Stimulated activated memory B cell treated with anti-CD40 and anti-IgM and Interleukin-4, amounts not matched to agents 10 μg/mL and 1 μg/mL and 100 μg/mL, for 72 hours (primary cell): Measurements from ENCODE around the gene KIRREL2.

Experiments used
- ATAC-seq: fragments of 150-1000 bp; cut with Tn5 transposase; 2 replicates; pipeline ENCODE4 v1.10.0; 2021
- H3K27ac Mint-ChIP-seq: one replicate; pipeline ENCODE4 v1.8.0; 2022; ENCODE audit warnings: mild to moderate bottlenecking, mixed read lengths
- H3K27me3 Mint-ChIP-seq: one replicate; pipeline ENCODE4 v1.8.0; 2022; ENCODE audit warnings: mixed read lengths
- H3K36me3 Mint-ChIP-seq: one replicate; pipeline ENCODE4 v1.8.0; 2022; ENCODE audit warnings: mixed read lengths
- H3K4me1 Mint-ChIP-seq: one replicate; pipeline ENCODE4 v1.8.0; 2022; ENCODE audit warnings: mixed read lengths
- H3K4me3 Mint-ChIP-seq: one replicate; pipeline ENCODE4 v1.8.0; 2022; ENCODE audit warnings: mild to moderate bottlenecking, moderate library complexity, mixed read lengths
- H3K9me3 Mint-ChIP-seq: one replicate; pipeline ENCODE4 v1.8.0; 2022; ENCODE audit warnings: mixed read lengths

KIRREL2 gene

DNA sequence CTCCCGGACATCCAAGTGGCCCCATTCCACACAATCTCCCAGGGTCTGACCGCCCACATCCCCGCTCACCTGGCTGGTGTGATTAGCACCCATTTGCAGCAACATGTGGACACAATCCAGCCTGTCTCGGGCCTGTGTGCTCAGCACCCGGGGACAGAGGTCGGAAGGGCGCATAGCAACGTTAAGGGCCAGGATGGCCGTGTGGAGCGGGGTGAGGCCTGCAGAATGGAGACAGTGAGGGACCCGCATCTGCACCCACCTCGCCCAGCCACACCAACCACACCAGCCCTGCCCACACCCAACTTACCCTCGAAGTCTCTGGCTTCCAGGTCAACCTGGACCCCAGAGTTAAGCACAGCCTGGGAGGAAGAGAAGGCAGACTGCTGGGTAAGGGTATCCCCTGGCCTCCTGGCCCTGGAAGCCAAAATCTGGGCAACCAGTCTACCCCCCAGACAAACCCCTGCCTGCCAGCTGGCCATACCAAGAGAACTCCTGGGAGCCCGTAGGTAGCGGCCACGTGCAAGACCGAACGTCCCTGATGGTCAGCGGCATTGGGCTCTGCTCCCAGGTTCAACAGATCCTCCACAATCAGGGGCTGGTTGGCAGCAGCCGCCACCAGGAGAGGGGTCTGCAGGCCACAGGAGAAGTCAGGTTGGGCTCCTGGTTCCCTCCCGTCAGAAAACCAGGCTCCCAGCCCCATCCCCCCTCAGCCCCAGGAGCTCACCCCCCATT is 39.4 kb downstream of the KIRREL2 start:
- no peak for ATAC-seq
- peak overlapping the region; percentile 99 for H3K27ac Mint-ChIP-seq
- H3K36me3 Mint-ChIP-seq, result peaks cover 70% of the 10 kb centered on the region
- no peaks in the 10 kb centered on the region for H3K27me3 Mint-ChIP-seq
- peaks cover 52% of the 10 kb centered on the region for H3K4me1 Mint-ChIP-seq
- peak overlapping the region; percentile 93 for H3K4me3 Mint-ChIP-seq
- H3K9me3 Mint-ChIP-seq, result no peaks in the 10 kb centered on the region

DNA sequence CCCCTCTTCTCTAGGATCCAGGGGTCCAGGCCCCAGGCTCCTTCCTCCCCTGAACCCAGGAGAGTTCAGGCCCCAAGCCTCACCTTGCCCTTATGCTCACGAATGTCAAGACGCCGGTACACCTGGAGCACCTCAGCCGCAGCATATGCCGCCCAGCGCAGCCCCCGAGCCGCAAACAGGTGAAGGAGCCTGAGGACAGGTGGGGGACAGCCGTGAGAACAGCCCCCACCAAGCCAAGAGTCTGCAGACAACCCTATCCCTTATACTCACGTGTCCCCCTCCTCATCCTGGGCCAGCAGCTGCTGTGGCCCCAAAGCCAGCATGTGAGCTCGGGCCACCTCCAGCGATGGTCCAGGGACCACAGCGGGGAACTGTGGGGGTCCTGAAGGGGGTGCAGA is 39.9 kb downstream of the KIRREL2 start:
- ATAC-seq, result no peak
- no peaks in the 10 kb centered on the region for H3K27me3 Mint-ChIP-seq
- peaks cover 57% of the 10 kb centered on the region for H3K4me1 Mint-ChIP-seq
- H3K36me3 Mint-ChIP-seq, result peaks cover 69% of the 10 kb centered on the region
- peak overlapping the region; percentile 99 for H3K27ac Mint-ChIP-seq
- peak overlapping the region; percentile 93 for H3K4me3 Mint-ChIP-seq
- no peaks in the 10 kb centered on the region for H3K9me3 Mint-ChIP-seq

DNA sequence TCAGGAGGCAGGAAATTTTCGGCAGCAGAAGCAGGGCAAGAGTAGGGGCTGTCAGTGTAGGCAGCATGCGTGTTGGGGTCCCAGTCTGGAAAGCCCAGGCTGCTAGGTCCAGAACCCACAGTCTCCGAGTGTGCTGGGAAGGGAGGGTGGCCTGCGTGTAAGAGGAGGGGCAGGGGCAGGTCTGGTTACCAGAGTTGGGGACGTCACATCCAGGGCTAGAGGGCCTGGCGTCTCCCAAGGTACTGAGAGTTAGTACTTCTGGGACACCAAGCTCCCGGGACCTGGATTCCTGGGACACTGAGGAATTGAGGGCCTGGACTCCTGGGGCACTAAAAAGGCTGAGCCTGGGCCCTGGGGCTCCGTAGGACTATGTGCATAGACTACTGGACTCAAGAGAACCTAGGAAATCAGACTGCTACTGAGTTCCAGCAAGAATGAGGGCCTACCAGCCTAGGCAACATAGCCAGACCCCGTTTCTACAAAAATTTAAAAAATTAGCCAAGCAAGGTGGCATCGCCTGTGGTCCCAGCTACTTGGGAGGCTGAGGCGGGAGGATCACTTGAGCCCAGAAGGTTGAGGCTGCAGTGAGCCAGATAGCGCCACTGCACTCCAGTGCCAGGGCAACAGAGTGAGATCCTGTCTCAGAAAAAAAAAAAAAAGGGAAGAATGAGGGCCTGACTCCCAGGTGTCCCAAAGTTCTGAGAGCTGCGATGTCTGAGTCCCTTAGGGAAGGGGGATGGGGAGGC is 41.2 kb downstream of the KIRREL2 start:
- Mint-ChIP-seq H3K9me3 (no peaks in the 10 kb centered on the region), H3K4me1 (peaks cover 66% of the 10 kb centered on the region), H3K36me3 (peaks cover 62% of the 10 kb centered on the region), H3K27me3 (no peaks in the 10 kb centered on the region), H3K4me3 (peak overlapping the region; percentile 93), H3K27ac (peak overlapping the region; percentile 99)
- no peak for ATAC-seq

DNA sequence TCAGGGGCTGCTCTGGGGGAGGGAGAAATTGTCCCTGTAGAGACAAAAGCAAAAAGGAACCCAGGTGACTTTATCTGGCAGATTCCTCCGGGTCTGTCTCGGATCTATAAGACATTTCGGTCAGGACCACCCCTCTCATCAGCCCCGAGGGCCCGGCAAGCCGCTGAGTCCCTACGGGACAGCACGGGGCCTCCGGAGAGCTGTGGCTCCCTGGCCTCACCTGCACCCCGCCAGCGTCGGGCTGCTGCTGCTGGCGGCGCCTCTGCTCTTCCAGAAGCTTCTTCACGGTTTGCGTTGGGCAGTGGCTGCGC is 41.7 kb downstream of the KIRREL2 start:
- Mint-ChIP-seq H3K27me3 (no peaks in the 10 kb centered on the region), H3K36me3 (peaks cover 57% of the 10 kb centered on the region), H3K4me1 (peaks cover 69% of the 10 kb centered on the region), H3K9me3 (no peaks in the 10 kb centered on the region), H3K27ac (peak overlapping the region; percentile 99), H3K4me3 (peak overlapping the region; percentile 93)
- no peak for ATAC-seq

DNA sequence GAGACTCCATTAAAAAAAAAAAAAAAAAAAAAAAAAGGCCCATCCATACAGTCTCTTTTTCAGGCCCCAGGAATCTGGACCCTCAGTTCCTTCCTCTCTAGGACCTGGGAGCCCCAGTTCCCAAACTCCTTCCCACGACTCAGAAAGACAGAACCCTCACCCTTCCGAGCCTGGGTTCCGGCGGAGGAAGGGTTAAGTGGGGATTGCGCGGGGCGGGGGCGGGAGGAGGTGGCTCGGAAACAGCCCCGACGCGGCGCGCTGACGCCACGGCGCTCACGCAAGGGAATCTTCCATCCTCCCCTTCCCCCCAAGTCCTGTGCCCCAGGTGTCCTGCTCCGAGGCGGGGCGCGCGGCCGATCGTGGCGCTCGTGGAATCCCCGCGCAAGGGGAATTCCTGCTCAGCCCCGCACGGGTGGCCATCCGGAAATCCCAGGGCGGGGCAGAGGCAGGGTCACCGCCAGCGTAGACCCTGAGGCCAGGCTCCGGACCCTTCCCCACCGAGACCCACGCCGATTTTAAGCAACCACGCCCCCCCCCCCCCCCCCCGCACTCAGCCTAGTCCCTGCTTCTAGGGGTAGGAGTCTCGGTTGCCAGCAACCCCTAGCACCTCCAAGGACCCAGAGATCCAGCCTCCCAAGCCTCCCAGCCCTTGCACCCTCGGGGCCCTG is 43.0 kb downstream of the KIRREL2 start:
- no peaks in the 10 kb centered on the region for H3K27me3 Mint-ChIP-seq
- H3K36me3 Mint-ChIP-seq, result peaks cover 47% of the 10 kb centered on the region
- H3K4me3 Mint-ChIP-seq, result peak overlapping the region; percentile 93
- peak overlapping the region; percentile 99 for H3K27ac Mint-ChIP-seq
- ATAC-seq, result peak; percentile 78
- H3K4me1 Mint-ChIP-seq, result peaks cover 79% of the 10 kb centered on the region
- H3K9me3 Mint-ChIP-seq, result no peaks in the 10 kb centered on the region

DNA sequence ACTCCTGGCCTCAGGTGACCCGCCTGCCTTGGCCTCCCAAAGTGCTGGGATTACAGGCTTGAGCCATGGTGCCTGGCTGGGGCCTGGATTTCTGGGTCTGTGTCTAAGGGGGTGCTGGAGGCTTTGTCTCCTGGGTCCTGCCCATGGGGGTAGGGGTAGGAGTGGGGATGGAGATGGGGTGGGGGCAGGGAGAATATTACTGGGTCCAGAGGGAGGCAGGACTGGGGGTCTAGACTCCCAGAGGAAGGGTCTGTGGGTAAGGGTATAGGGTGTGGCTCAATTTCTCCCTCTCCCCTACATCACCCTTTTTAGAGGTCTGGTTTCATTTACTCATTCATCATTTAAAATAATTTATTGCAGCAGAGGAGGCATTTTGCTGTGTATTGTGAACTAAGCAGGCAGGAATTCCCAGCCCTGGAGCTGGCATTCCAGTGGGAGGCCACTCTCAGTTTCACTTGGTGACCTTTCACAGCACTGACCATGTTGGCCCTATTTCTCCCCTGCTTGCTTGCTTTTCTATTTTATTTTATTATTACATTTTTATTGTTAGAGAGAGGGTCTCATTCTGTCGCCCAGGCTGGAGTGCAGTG is 44.4 kb downstream of the KIRREL2 start:
- peaks cover 39% of the 10 kb centered on the region for H3K36me3 Mint-ChIP-seq
- peak overlapping the region; percentile 99 for H3K27ac Mint-ChIP-seq
- no peaks in the 10 kb centered on the region for H3K9me3 Mint-ChIP-seq
- H3K4me1 Mint-ChIP-seq, result peaks cover 77% of the 10 kb centered on the region
- ATAC-seq, result no peak
- peak overlapping the region; percentile 93 for H3K4me3 Mint-ChIP-seq
- no peaks in the 10 kb centered on the region for H3K27me3 Mint-ChIP-seq

DNA sequence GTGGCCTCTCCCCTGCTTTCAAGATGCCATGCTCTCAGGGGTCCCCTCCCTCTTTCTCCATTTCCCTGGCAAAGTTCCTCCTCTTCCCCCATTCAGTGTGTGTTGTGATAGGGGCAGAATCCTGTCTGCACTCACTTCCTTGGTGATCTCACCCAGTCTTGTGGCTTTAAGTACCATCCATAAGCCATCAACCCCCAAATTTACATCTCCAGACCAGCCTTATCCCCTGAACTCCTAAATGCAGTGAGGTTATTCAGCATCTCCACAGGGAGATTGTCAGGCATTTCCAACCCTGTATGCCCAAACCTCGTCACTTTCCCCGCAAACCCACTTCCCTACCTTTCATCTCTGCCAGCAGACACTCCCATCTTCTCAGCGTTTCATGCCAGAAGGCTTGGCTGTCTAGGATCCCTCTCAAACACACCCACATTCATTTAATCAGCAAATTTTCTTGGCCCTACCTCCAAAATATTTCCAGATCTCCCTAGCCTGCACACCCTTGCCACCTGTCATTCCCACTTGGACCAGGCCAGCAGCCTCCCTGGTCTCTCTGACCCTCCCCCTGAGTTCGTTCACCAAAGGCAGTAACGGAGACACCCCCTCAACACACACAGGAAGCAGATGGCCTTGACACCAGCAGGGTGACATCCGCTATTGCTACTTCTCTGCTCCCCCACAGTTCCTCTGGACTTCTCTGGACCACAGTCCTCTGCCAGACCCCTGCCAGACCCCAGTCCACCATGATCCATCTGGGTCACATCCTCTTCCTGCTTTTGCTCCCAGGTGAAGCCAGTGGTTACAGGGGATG is 45.3 kb downstream of the KIRREL2 start, which contains the start of gene HCST:
TSS of gene HCST (plus strand) at position 676 of the 808 bp plus-strand sequence. CDS start at position 741, 65 bp downstream.
- H3K4me3 Mint-ChIP-seq, result peak within 1 kb of the TSS; percentile 85
- ATAC-seq, result no peak

DNA sequence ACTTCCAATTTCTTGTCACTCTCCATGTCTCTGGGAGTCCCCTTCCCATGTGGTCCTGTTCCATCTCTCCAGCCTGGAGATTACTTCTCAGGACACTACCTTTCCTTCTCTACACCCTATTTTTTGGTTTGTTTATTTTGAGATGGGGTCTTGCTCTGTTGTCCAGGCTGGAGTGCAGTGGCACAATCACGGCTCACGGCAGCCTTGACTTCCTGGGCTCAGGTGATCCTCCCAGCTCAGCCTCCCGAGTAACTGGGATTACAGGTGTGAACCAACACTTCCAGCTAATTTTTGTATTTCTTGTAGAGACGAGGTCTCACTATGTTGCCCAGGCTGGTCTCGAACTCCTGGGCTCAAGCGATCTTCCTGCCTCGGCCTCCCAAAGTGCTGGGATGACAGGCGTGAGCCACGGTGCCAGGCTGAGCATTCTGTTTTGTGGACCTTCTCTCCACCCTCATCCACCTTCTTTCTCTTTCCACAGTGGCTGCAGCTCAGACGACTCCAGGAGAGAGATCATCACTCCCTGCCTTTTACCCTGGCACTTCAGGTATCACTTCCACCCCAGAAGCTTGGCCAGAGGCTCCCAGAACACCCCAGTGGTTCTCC is 46.3 kb downstream of the KIRREL2 start:
- Mint-ChIP-seq H3K27me3 (no peaks in the 10 kb centered on the region), H3K9me3 (no peaks in the 10 kb centered on the region), H3K27ac (peak overlapping the region; percentile 99), H3K36me3 (peaks cover 23% of the 10 kb centered on the region), H3K4me1 (peaks cover 73% of the 10 kb centered on the region), H3K4me3 (peak overlapping the region; percentile 85)
- ATAC-seq, result no peak

More for the DNA sequence above, 45.3 kb downstream of the KIRREL2 start, which contains the start of gene HCST:
- H3K36me3 Mint-ChIP-seq, result peaks cover 32% of the 10 kb centered on the region
- no peaks in the 10 kb centered on the region for H3K9me3 Mint-ChIP-seq
- H3K27ac Mint-ChIP-seq, result peak within 1 kb of the TSS; percentile 99
- peaks cover 73% of the 10 kb centered on the region for H3K4me1 Mint-ChIP-seq
- no peaks in the 10 kb centered on the region for H3K27me3 Mint-ChIP-seq

DNA sequence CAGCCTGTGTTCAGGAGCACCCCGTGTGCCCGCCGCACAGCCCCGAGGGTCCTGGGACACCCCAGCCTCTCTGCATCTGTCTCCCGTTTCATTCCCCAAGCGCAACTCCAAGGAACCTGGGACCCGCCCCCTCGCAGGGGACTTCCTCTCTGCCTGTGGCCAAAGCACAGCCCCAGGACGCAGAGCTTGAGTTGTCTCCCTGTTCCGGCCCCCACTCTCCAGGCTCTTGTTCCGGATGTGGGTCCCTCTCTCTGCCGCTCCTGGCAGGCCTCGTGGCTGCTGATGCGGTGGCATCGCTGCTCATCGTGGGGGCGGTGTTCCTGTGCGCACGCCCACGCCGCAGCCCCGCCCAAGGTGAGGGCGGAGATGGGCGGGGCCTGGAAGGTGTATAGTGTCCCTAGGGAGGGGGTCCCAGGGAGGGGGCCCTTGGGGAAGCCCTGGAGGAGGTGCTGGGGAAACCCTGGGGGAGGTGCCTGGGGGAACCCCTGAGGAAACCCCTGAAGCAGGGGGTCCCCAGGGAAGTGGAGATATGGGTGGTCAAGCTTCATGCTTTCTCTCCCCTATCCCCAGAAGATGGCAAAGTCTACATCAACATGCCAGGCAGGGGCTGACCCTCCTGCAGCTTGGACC is 47.0 kb downstream of the KIRREL2 start:
- H3K27ac Mint-ChIP-seq, result peak overlapping the region; percentile 99
- no peaks in the 10 kb centered on the region for H3K9me3 Mint-ChIP-seq
- H3K27me3 Mint-ChIP-seq, result no peaks in the 10 kb centered on the region
- H3K4me1 Mint-ChIP-seq, result peaks cover 73% of the 10 kb centered on the region
- peaks cover 17% of the 10 kb centered on the region for H3K36me3 Mint-ChIP-seq
- peak overlapping the region; percentile 85 for H3K4me3 Mint-ChIP-seq
- ATAC-seq, result peak; percentile 61

DNA sequence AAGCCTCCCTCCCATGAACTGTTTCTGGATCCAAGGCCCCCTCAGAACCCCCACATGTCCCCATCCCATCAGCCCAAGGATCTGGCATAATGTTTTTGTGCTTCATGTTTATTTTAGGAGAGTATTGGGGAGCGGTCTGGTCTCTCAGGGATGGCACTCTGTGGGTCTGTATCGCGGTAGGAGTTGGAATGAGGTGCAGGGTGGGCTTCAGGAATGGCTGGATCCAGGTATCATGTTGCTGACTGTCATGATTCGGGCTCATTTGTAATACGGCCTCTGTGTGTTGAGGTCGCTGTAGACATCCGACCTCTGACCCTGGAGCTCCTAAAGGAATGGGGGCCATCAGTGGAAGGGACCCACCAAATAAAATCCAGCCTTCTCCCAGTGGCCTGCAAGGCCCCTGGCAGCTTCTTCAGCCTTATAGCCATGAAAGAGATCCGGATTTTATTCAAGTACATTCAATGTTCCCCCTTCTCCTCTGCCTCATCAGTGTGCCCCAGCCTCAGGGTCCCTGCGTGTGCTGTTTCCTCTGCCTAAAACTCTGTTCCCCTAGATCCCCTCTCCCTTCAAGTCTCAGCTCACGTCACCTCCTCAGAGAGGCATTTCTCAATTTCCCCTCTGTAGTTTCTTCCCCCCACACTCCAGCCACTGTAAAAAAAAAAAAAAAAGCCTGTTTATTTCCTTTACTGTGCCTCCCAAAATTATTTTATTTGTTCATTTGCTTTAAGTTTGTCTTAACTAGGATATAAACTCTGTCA is 47.8 kb downstream of the KIRREL2 start:
- no peaks in the 10 kb centered on the region for H3K9me3 Mint-ChIP-seq
- peaks cover 8% of the 10 kb centered on the region for H3K36me3 Mint-ChIP-seq
- H3K4me3 Mint-ChIP-seq, result peak overlapping the region; percentile 13
- peak overlapping the region; percentile 99 for H3K27ac Mint-ChIP-seq
- H3K27me3 Mint-ChIP-seq, result no peaks in the 10 kb centered on the region
- H3K4me1 Mint-ChIP-seq, result peaks cover 78% of the 10 kb centered on the region
- no peak for ATAC-seq

DNA sequence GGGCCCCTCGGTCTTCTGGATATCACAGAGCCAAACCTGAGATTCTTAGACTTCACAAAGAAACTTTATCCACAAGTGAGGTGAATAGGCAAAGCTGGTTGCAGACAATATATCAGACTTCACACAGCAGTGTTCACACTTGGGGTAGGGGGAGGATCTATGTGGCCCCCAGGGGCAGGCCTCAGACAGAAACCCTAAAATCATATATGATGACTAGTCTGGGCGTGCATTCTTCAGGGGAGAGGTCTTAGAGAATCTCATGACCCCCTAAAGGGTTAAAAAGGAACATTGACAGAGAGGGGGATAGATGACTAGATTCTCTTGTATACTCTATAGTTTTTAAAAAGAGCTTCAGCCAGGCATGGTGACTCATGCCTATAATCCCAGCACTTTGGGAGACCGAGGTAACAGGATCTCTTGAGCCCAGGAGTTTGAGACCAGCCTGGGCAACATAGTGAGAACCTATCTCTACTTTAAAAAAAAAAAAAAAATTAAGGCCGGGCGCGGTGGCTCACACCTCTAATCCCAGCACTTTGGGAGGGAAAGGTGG is 48.5 kb downstream of the KIRREL2 start:
- Mint-ChIP-seq H3K4me3 (no peak overlapping the region), H3K27ac (peak overlapping the region; percentile 99), H3K36me3 (peaks cover 2% of the 10 kb centered on the region), H3K9me3 (no peaks in the 10 kb centered on the region), H3K27me3 (no peaks in the 10 kb centered on the region), H3K4me1 (peaks cover 84% of the 10 kb centered on the region)
- ATAC-seq, result no peak

DNA sequence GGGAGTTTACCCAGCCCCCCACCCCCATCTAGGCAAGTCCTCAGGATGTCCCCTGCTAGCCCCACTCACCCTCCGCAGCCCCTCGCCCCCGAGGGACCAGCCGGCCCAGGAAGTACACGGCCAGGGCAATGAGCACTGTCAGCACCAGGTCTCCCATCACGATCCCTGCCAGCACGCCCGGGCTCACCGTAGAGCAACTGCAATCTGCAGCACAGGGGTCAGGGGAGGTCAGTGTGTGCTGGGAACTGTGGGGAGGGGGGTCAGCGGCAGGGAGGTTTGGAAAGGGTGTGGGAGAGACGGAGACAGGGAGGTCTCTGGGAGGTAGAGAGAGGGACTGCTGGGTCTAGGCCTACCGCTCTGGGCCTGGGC is 50.6 kb downstream of the KIRREL2 start:
- H3K27me3 Mint-ChIP-seq, result no peaks in the 10 kb centered on the region
- no peaks in the 10 kb centered on the region for H3K9me3 Mint-ChIP-seq
- peaks cover 82% of the 10 kb centered on the region for H3K4me1 Mint-ChIP-seq
- no peak for ATAC-seq
- no peaks in the 10 kb centered on the region for H3K36me3 Mint-ChIP-seq
- H3K27ac Mint-ChIP-seq, result peak overlapping the region; percentile 91
- peak overlapping the region; percentile 21 for H3K4me3 Mint-ChIP-seq

DNA sequence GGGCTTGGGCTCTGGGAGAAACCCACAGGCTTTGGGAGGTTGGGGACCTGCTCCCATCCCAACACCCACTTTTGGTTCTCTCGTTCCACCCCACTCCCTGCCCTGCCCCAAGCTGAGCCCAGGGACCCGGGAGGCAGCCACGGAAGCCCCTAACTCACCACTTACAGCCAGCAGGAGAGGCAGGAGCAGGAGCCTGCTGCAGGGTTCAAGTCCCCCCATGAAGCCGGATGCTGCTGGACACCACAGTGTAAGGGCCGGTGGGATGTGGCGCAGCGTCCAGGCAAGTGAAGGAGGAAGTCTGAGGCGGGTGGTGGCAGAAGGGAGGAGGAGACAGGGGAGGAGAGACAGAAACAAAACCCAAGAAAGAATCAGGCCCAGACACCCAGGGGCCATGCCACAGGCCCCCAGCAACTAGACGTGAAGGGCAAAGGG is 51.3 kb downstream of the KIRREL2 start, which contains the start of gene TYROBP:
TSS of gene TYROBP (minus strand) at position 286 of the 432 bp plus-strand sequence. CDS start at position 219, 67 bp downstream.
- Mint-ChIP-seq H3K4me1 (peaks cover 75% of the 10 kb centered on the region), H3K9me3 (no peaks in the 10 kb centered on the region), H3K27me3 (no peaks in the 10 kb centered on the region), H3K36me3 (no peaks in the 10 kb centered on the region), H3K4me3 (peak within 1 kb of the TSS; percentile 55), H3K27ac (peak within 1 kb of the TSS; percentile 91)
- ATAC-seq, result no peak
